Measurements from ENCODE around the gene TLR10.

The TLR10 gene

DNA sequence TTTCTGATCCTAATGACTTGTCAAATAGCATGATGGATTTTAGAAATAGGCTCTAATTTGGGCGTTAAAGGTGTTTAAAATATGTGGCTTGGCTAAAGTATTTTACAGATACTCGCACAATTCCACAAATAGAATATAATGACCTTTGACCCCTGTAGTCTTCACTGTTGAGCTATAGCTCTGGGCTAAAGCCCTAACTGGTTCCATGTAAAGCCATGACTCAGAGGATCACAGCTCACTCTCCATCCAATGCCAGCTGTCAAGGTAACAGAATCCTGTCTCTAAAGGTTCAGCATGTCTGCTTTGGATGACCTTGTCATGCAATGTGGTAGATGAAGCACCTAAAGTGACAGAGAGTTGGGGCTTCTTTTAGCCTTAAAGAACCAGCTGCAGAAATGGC is 42.5 kb downstream of the TLR10 start:
- DNase-seq (ENCODE audit: low read depth, low spot score) = no peak

DNA sequence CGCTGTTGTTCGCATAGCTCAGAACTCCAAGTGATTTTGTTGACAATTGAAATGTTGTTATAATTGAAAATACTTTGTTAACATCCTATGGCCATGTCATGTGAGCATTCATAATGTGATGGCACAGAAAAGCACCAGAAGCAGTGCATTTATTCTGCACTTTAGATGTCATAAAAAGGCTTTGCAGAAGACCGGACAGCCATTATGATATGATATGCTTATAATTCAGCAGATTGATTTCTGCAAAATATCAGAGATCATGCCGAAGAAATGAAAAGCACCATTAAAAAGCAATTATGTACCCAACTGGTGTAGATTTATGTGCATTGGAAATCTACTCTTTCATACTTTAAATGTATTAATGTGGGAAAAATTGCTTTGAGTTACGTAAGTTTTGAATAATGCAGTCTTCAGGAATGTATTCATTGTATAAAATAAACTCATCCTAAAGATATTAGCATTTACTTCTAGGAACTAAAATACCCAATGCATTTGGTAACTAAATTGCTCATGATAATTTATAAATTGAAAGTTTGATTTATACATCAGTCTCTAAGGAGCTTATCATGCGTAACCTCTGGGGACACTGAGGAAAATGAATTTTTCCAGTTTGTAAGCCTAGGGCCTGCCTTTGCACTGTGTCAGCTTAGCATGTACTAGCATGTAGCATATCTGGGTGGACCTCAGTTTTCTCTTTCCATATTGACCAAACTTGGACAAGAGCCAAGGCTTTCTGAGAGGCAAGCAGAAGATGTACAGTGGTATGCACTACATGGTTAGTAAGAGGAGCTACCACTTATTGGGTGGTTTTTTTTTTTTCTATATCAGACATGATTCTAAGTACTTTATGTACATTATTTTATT is 43.6 kb downstream of the TLR10 start:
- DNase-seq (ENCODE audit: low read depth, low spot score) = no peak
- H3K4me3 ChIP-seq (ENCODE audit: low read length) = no peak overlapping the region

More for the DNA sequence above, 42.5 kb downstream of the TLR10 start:
- no peak overlapping the region for H3K4me3 ChIP-seq (ENCODE audit: low read length)

DNA sequence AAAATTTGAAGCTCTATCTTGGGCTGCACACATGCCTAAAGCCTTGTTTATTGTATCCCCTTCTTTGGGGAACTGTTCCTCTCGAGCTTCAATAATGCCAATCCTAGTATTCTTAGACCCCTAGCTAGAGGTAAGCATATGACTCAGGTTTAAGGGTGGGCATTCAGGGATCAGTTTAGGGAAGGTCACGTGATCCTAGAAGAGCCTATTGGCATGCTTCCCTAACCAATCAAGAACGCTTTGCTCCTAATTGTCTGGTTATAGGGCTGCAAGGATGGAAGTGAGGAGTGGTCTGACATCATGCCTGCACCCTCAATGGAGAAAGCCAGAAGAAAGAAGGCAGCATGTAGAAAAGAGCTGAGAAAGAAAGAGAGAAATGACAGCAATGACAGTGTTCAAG is 46.9 kb downstream of the TLR10 start:
- H3K4me3 ChIP-seq (ENCODE audit: low read length) = no peak overlapping the region
- DNase-seq (ENCODE audit: low read depth, low spot score) = no peak

DNA sequence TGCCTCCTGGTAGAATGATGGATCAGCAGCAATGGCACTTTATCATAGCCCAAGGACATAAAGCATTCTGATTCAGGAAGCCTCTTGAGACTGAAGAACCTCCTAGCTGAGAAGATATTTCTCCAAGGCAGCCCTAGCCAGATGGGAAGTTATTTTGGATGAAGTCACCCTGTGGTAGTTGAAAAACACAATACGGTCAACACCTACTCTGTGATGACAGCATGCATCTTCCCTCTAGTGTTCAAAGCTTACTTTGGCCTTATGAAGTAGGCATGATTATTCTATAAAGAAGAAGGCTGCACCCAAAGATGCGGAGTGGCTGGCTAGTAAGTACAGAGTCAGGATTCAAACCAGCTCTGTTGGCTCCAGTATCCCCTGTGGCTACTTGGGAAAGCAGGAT is 47.9 kb downstream of the TLR10 start:
- DNase-seq (ENCODE audit: low read depth, low spot score) = no peak
- H3K4me3 ChIP-seq (ENCODE audit: low read length) = no peak overlapping the region

DNA sequence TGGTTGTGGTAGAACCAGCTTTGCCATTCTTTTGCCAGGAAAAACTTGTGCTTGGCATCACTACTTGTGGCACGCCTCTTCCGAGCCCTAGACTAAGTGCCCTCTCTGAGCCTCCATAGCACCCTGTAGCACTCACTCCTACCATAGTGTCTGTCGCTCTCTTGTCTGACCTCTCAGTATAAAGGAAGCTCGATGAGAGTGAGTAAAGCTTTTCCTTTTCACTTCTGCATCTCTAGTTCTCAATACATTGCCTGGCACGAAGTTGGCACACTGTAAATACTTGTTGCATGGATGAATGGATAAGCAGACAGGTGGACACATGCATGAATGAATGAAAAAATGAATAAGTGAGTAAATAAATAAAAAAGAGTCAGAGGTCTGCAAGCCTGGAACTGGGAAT is 48.3 kb downstream of the TLR10 start:
- H3K4me3 ChIP-seq (ENCODE audit: low read length) = no peak overlapping the region
- DNase-seq (ENCODE audit: low read depth, low spot score) = no peak

DNA sequence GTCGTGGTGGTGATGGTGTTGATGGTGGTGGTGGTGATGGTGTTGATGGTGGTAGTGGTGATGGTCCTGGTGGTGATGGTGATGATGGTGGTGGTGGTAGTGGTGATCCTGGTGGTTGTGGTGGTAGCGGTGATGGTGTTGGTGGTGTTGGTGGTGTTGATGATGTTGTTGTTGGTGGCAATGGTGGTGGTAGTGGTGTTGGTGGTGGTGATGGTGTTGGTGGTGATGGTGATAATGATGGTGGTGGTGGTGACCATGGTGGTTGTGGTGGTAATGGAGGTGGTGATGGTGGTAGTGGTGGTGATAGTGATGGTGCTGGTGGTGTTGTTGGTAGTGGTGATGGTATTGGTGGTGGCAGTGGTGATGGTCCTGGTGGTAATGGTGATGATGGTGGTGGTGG is 49.1 kb downstream of the TLR10 start:
- no peak overlapping the region for H3K4me3 ChIP-seq (ENCODE audit: low read length)
- DNase-seq (ENCODE audit: low read depth, low spot score) = no peak

- no peak overlapping the region for H3K4me3 ChIP-seq (ENCODE audit: low read length)
- DNase-seq (ENCODE audit: low read depth, low spot score) = peak; percentile 49
These were observed 51.8 kb downstream of the TLR10 start for GRCh38 chr4:38730830-38731646.

GRCh38 chr4:38730493-38730829 is 52.3 kb downstream of the TLR10 start:
- H3K4me3 ChIP-seq (ENCODE audit: low read length) = no peak overlapping the region
- DNase-seq (ENCODE audit: low read depth, low spot score) = no peak

- DNase-seq (ENCODE audit: low read depth, low spot score) = no peak
These were observed 54.1 kb downstream of the TLR10 start for GRCh38 chr4:38728631-38729141.

DNA sequence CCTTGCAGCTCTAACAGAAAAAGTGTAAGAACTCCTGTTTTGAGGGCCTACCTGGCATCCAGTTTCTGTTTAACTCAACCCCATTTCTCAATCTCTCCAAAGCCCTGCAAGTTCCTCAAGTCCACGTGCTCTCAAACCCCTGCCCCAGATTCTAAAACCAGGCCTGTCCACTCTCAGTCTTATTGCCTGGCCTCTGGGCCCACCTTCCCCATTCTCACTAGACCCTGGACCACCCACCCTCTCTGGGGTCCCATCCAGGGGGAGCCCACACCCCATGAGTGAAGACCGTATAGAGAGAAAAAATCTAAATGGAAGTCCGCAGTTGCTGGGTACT is 58.3 kb downstream of the TLR10 start:
- no peak for DNase-seq (ENCODE audit: low read depth, low spot score)
- H3K4me3 ChIP-seq (ENCODE audit: low read length) = no peak overlapping the region

More at GRCh38 chr4:38728631-38729141, 54.1 kb downstream of the TLR10 start:
- H3K4me3 ChIP-seq (ENCODE audit: low read length) = no peak overlapping the region

GRCh38 chr4:38723726-38724474 is 58.9 kb downstream of the TLR10 start:
- no peak overlapping the region for H3K4me3 ChIP-seq (ENCODE audit: low read length)
- no peak for DNase-seq (ENCODE audit: low read depth, low spot score)

GRCh38 chr4:38723114-38723513 is 59.7 kb downstream of the TLR10 start:
- H3K4me3 ChIP-seq (ENCODE audit: low read length) = no peak overlapping the region
- no peak for DNase-seq (ENCODE audit: low read depth, low spot score)
